HG02588 (cell line): ENCODE results near the gene NECTIN1.

Experiments used
- ATAC-seq: cut with Tn5 transposase; IDR thresholded peaks from one replicate; pipeline ENCODE4 v1.9.1; 2021; ENCODE audit warnings: mild to moderate bottlenecking, moderate library complexity; ENCODE audit not compliant: unreplicated experiment

Gene NECTIN1

DNA sequence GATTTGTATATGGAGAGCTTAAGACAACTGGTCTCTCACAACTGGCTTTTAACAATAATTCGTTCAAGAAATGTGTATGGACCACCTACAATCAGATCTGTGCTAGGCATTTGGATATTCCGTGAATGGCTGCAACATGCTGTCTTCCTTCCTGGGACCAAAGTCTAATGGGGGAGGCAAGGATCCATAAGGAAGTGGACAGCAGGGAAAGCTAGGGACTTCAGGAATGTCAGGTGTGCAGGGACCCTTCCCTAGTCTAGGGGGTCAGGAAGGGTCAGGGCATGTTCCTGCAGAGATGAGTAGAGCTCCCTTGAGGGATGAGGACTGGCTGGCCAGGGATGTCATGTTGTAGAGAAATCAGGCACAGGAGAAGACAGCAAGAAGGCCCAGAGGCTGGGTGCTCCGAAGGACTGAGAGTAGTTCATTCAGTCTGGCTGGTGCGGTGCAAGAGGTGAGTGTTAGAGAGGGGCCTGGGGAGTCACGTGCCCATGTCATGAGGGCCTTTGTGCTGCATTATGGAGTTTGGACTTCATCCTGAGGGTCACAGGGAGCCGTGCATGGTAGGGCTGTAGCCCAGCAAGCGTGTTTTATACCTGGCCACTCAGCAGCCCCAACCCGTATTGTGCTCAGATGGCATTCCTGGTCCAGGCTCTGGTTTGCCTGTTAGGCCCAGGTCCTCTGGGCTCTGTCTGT is 8.5 kb upstream of the NECTIN1 start:
- ATAC-seq = no peak

DNA sequence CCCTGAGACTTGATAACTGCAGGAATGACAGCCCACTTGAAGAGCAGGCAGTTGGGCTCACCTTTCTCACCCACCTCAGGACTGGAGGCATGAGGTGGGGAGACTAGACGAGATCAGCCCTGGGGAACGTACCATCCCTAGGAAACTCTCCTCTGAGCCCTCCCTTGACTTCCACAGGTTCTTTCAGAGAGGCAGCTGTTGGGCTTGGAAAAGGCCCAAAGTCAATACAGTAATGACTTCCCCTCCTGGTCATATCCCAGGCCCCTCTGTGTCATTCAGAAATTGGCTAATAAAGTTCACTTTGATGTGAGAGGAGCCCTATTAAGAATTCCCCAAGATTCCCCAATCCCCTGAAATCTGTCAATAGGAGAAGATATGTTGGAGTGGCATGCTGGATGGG is 5.8 kb upstream of the NECTIN1 start:
- no peak for ATAC-seq

DNA sequence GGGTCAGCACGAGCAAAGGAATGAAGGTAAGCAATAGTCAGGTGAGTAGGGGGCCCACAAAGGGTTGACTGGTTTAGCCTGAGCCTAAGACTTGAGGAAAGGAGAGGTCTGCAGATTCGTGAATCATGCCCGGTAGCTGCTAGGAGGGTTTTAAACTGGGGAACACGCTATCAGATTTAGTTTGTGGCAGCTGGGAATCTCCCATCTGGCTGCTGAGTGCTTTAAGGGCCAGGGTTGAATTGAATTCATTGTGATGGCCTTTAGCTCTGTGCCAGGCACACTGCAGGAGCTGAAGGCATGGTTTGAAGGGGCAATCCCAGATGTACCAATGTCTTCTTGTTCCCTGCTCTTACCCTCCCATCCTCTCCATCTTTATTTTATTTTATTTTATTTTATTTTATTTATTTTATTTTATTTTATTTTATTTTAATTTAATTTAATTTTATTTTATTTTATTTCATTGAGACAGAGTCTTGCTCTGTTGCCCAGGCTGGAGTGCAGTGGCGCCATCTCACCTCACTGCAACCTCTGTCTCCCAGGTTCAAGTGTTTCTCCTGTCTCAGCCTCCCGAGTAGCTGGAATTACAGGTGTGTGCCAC is 1.9 kb upstream of the NECTIN1 start:
- ATAC-seq = no peak

DNA sequence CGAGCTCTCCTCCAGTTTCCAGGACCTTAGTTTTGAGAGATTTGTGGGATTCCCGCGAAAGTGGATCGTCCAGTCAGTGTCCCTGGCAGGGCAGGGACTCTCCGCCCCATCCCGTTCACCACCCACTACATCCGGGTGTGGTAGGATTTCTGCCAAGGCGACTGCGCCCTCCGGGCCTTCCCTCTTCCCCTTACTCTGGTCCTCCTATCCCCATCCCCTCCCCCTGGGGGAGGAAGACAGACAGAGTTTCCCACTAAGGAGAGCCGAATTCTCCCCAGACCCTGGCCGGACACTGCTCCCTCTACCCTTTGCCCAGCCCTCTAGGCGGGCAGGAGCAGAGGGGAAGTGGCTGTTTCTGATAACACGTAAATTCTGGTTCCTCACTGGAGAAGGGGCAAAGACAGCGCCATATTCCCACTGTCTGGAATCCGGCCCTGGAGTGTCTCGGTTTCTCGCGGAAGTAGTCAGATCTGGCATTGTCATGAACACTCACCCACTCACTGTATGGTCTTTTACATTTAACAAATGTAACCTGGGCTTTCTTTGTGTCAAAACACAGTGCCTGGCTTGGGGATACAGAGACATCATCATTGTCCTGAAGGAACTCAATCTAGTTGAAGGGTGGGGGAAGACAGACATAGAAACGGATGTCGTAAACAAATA is 1.1 kb upstream of the NECTIN1 start:
- no peak for ATAC-seq

DNA sequence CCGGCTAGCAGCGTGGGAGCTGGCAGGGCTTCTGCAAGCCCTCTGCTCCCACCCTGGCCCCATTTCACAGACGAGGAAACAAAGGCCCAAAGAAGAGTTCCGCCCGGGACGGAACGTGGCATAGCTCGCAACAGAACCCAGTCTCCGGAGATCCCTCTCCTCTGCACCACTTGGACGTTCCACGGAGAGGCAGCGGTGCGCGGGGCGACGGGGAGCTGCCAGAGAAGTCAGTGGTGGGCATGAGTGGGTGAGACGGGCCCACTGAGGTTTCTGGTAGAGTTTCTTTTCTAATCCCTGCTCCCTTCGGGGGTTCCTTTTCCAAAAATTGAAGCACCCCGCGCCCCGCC is 554 bp upstream of the NECTIN1 start:
- ATAC-seq = no peak

DNA sequence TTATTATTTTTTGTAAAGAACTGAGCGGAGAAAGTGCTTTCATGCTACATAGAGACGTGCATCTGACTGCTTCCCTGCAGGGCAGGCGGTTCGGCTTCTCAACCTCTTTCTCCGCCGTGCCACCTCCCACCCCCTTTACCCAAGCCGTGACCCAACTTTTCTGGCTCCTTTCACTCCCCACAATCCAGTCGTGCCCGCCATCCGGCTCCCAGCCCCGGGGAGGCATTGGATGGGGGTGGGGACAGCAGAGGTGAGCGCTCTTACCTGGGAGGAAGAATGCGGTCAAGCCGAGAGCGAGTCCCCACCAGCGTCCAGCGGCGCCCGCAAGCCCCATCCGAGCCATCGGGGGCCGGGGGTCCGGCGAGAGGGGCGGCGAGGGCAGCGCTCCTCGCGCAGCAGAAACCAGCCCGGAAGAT is 781 bp downstream of the NECTIN1 start:
- no peak for ATAC-seq

DNA sequence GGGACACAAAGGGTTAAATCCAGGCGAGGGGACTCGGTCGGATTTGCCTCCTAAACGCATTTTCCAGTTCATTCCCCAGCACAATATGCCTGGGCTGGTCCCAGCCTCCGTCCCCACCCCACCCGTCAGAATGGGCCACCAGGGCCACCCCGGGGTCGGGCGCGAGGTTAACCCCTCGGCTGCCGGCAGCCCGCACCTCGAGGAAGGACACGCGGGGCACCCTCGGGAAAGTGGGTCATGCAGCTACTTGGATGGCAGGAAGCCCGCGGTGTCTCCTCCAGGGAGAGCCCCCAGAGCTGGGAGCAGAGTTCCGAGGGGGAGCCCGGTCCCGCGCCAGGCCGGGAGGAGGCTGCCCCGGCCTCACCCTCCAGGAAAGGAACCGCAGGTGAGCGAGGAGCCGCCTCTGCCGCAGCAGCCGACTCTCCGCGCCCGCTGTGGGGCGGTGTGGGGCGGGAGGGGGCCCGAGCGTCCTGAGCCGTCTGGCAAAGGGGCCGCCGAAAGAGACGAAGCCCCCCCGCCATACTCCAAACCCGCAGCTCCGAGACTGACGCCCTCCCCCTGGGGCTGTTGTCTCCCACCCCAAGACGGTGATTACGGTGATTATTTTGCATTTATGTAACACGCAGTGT is 1.4 kb downstream of the NECTIN1 start:
- ATAC-seq = no peak

DNA sequence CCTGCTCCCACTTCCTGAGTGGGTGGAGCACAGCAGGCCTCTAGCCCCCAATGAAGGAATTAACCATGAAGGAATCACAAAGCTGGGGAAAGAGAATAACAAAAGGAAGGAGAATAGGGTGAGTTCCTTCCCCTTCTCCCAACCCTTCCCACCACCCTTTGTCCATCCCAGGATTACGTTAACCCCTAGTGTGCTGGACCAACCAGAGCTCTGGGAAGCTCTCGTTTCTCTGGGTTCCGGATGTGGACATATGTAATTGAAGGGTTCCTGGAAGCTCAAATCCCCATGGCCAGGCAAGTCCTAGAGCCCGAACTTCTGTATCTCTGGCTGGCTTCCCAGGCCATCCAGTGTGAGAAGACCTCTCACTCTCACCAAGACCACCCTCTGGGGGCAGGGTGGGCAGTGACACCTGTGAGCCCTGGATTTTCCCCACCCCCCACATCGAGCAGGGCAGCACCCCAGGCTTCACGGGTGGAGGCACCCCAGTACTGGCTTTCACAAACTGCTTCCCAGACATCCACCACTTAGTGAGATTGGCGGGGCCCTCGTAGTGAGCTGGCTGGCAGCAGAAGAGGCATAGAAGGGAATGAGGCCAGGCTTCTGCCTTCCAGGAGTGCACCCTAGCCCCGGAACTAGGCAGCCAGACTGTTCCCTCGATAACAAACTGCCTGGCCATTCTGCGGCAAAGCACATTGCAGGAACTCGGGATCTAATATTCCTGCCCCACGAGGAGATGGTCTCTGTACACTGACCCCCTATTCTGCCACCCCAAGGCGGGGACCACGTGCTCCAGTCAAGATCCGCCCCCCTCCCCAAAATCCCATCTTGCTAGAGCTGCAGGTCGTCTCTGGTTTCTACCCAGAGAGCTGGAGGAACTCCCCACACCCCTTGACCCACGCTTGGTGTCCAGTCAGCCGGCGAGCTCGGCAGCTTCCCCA is 2.1 kb downstream of the NECTIN1 start:
- ATAC-seq = no peak

DNA sequence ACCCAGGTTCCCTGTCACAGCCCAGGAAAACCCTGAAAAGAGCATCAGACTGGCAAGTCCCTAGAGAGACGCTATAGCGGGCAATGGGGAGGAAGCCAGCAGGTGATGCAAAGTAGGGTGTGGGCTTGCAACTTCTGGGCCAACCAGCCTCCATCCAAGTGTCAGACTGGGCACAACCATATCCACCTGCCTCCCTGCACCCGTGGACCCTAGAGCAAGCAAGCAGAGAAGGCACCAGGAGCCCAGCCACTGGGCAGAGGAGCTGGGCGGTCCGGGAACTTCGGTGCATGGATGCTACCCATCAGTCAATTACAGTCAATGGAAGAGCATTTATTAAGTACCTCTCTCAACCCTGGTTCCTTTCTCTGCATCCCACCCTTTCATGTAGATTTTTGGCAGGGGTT is 2.8 kb downstream of the NECTIN1 start:
- no peak for ATAC-seq

DNA sequence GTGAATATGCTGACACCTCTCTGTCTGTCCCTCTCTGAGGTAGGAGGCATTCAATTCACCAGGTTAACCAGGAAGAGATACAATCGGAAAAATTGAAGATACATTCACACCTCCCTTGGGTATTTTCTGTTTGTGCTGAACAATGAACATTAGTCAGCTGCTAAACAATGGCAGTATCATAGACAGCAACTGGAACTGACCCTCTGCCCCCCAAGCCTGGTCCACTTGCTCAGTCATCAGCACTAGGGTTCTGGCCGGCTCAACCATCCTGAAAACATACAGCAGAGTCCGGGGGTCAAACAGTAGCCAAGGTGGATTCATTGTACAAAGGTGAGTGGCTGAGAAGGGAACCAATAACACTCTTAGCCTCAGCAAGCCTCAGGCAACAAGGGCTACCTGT is 4.0 kb downstream of the NECTIN1 start:
- ATAC-seq = no peak

DNA sequence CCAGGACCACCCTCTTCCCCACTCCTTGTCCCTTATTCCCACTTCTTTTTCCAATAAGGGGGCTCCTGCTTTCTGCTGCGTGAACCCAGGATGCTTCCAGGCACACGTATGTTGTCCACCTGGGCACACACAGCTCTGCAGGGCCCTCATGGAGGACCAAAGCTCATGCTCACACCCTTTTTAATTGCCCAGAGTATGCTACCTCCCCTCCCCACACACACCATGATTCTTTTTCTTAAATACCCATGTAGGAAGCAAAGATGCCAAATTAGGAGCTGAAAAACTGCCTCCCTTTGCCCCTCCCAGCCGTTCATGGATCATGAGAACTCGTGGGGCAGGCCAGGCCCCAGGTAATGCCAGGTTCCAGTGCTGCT is 5.1 kb downstream of the NECTIN1 start:
- no peak for ATAC-seq

DNA sequence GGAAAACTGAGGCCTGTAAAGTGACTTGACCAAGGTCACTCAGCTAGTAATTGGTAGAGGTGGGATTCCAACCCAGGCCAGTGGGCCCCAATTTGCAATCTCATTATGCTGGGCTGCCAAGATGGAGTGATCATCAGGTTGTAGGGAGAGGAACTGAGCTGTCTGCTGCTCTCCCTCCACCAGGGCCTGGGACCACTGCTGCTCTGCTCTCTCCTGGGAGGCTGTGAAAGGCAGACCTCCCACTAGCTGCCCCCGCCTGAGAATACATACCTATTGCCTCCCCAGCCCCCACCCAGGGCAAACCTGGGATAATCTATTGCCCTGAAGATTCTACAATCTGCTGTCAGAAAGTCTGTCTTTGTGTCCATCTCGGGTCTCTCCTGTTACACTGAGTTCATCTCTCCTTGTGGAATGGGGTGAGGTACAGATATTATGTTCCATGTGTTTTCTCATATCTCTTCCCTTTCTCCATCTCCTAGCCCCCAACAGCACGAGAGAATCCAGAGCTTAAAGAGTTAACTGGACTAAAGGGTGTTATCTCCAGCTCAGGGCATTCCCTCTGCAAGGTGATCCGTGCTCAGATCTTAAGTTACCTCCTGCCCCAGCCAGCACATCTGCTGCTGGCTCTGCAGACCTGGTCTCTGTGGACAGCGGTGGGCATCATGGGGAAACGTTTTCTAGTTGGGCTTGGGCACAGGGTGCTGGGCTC is 5.6 kb downstream of the NECTIN1 start:
- no peak for ATAC-seq

DNA sequence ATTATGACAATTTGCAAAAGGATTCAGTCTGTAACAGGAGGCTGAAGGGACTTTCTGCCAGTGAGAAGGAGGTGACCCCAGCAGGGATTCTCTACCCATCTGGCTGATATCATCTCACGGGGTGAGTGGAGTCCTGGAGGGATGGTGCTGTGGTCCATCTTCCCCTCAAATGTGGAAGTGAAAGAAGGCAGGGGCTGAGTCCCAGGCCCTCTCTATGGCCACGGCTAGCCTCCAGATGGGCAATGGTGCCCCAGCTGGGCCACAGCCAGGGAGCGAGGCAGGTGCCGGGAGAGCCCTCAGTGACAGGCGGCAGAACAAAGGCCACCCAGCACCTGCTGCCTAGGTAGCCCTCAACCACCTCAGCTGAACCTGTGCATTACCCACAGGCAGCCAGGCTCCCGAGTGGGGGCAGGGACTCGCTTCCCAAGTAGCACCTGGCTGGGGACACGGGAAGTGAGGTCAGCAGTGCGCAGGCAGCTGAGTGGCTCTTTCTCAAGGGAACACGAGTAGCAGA is 6.7 kb downstream of the NECTIN1 start:
- no peak for ATAC-seq

DNA sequence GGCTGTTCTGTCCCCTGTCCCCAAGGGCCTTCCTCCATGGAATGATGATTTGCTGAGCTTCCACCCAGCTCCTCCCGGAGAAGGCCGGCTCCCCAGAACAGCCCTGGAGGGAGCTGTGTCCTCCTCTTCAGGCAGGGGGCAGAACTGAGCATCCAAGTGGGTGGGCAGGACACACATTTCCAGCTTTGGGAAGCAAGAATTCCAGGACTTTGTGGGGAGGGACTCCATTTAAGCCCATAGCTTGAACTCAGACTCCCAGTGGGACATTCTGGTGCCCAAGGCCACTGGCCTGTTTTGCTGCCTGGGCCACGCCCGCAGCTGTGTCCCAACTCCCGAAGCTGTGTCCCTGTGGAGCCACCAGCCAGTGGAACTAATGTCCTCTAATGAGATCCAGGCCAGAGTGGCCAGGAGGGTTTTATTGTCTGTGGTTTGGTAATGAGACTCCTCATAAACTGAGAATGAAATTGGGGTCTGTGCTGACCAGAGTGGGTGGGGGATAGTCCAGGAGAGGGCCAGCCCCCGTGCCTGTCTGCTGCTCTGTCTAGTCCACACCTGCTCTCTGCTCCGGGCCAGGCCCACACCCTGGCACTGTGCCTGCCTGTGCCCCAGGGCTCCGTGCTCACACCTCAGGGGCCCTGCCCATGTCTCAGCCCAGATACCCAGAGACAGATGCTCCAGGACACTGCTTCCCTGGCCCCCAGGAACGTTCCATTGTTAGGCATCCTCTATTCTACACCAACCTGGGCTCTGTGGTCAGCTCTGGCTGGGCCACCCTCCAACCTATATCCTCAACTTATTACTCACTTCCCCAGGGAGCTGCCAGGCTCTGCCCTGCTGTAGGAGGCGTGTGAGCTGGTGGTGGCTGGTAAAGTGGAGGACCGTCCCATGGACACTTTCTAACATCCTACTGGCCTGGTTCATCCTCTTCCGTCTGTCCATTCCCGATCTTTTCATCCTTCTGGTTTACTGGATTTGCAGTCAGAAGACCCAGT is 7.6 kb downstream of the NECTIN1 start:
- ATAC-seq = no peak

DNA sequence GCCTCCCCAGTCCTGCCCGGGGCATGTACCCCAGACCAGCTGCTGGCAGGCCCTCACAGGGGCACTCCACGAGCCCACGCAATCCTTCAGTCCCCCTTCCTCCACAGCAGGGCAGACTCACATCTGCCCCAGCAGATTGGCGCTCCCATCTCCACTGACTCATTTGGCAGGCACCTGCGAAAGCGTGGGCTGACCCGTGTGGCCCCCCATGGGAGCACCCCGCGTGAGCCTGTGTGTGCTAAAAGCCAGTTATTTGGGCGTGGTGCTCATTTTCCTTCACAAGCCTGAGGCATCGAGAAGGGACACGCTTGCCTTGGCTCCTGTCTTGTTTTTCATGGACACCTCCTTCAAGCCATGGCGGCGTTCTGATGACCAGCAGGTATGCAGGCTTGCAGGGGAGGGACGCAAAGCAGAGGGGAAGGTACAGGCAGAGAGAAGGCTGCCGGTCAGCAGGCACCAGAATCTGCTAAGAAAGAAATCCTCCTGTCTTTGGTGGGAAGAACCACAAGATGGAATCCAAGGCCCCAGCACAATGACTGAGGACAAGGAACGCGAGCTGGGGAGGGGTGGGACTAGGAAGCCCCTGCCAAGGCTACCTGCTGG is 8.6 kb downstream of the NECTIN1 start:
- no peak for ATAC-seq

DNA sequence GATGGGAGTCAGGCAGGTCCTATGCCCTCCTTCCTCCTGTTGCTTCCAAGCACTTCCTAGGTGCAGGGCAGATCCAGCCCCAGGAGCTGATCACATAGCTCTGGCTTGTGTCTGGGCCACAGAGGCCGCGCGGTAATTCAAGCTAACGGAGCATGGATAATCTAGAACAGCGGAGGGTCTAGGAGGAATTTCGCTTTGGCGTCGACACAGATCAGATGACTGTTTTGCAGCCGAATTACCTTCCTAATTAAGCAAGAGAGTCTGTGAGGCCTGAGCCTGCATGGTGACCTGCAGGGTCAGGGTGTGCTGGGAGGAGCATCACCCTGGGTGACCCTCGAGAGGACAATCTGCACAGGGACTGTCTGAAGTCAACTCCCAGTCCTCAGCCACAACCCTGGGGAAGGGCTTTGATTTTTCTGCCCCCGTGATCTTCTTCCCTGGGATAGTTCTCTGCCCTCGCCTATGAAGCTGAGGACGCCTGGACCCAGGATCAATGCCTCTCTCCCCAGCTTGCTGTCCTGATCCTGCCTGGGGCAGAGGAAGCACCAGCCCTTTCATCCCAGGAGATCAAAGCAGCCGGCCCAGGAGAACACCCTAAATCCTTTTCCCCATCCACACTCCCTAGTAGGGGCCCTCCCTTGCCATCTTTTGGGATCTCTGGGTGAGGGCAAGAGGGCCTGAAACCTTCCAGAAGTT is 11.0 kb downstream of the NECTIN1 start:
- no peak for ATAC-seq

DNA sequence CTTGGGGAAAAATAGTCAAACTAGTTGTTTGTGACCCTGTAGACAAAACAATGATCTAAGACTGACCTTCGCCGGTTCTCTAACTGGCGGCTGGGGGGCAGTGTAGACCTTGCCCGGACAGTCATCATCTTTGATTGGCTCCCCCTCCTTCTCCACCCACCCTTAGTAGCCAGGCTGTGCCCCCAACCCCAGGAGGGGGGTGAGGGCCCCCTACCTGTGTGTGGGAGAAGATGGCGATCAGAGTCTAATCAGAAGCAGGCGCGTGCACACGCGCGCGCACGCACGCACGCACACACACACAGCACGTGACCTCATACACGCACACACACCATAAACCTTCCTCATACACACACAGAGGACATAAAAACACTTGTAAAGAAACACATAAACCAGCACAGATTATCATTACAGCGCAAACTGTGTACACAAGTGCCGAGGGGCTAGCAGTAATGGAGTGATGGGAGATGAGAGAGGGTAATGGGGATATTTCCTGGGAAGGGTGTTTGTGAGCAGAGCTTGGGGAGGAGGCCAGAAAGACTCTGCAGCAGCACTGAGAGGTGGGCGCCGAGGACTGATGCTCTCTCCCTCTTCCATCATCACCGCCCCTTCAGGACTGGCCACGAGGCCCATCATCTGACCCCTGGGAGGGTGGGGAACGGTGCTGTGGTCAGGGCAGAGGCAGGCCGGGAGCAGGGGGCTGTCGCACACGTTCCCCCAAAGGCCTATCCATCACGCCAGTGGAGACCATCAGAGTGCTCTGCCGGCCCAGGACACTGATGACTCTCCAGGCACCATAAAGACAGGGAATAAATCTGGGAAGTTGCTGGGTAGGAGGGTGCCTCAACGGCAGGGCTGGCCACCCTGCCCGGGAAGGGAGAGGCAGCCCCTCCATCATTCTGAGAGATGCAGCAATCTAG is 12.2 kb downstream of the NECTIN1 start:
- ATAC-seq = no peak
